Jurkat, Clone E6-1 (cell line): Measurements from ENCODE around the gene APPBP2. TPM values are rescaled to one million over a fixed set of nuclear protein-coding genes. Genes with fewer than 3 reads are reported as not detected.
"Not testable (repeated sequence)": the region's sequence is repeated elsewhere in the genome, so short reads cannot be mapped to it uniquely, and the experiment has no call there.

Experiments used
- DNase-seq: peaks from one replicate; pipeline ENCODE4 v3.0.0-alpha.2; 2011; ENCODE audit warnings: low read depth, low spot score
- H3K4me3 ChIP-seq: 2 replicates; pipeline ENCODE4 v1.5.1; 2011; ENCODE audit warnings: mild to moderate bottlenecking, low read length, control low read depth, moderate library complexity
- polyA plus RNA-seq: library from polyadenylated mRNA; unstranded; fragments of >200 nt; gene quantifications from one replicate; pipeline ENCODE4 v1.2.1, GENCODE V29; 2012; ENCODE audit warnings: missing spikeins; ENCODE audit not compliant: insufficient read length, insufficient read depth

APPBP2 gene, protein sequence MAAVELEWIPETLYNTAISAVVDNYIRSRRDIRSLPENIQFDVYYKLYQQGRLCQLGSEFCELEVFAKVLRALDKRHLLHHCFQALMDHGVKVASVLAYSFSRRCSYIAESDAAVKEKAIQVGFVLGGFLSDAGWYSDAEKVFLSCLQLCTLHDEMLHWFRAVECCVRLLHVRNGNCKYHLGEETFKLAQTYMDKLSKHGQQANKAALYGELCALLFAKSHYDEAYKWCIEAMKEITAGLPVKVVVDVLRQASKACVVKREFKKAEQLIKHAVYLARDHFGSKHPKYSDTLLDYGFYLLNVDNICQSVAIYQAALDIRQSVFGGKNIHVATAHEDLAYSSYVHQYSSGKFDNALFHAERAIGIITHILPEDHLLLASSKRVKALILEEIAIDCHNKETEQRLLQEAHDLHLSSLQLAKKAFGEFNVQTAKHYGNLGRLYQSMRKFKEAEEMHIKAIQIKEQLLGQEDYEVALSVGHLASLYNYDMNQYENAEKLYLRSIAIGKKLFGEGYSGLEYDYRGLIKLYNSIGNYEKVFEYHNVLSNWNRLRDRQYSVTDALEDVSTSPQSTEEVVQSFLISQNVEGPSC
- polyA plus RNA-seq: 10.0 TPM

GRCh38 chr17:60525685-60526514, at the start of gene APPBP2:
APPBP2 (minus strand) TSS chr17:60526242; CDS start chr17:60525931, 311 bp downstream.
- peak within 1 kb of the TSS; percentile 99 for H3K4me3 ChIP-seq
- DNase-seq: peak; percentile 53

GRCh38 chr17:60573236-60574051, 47.4 kb upstream of the APPBP2 start:
- no peak for DNase-seq
- H3K4me3 ChIP-seq: no peak overlapping the region

DNA sequence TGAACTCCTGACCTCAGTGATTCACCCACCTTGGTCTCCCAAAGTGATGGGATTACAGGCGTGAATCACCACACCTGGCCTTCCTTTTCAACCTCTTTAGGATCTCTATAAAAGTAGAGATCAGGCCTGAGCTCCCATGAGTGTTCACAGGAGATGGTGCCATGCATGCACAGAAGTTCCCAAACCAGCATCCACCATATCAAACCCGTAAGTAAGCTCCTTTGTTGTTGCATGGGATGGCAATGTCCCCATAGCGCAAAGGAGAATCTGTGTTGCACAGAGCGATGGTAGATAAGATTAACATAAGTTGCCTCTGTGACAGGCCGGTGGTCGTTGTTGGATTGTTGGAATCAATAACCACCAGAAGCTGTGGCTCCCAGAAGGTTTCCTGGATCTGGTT, 39.2 kb upstream of the APPBP2 start:
- DNase-seq: no peak
- no peak overlapping the region for H3K4me3 ChIP-seq

GRCh38 chr17:60563743-60564142, 37.7 kb upstream of the APPBP2 start:
- H3K4me3 ChIP-seq: no peak overlapping the region
- no peak for DNase-seq

GRCh38 chr17:60562421-60562820, 36.4 kb upstream of the APPBP2 start:
- DNase-seq: no peak
- no peak overlapping the region for H3K4me3 ChIP-seq

GRCh38 chr17:60560860-60561257, 34.8 kb upstream of the APPBP2 start:
- no peak for DNase-seq
- H3K4me3 ChIP-seq: no peak overlapping the region

DNA sequence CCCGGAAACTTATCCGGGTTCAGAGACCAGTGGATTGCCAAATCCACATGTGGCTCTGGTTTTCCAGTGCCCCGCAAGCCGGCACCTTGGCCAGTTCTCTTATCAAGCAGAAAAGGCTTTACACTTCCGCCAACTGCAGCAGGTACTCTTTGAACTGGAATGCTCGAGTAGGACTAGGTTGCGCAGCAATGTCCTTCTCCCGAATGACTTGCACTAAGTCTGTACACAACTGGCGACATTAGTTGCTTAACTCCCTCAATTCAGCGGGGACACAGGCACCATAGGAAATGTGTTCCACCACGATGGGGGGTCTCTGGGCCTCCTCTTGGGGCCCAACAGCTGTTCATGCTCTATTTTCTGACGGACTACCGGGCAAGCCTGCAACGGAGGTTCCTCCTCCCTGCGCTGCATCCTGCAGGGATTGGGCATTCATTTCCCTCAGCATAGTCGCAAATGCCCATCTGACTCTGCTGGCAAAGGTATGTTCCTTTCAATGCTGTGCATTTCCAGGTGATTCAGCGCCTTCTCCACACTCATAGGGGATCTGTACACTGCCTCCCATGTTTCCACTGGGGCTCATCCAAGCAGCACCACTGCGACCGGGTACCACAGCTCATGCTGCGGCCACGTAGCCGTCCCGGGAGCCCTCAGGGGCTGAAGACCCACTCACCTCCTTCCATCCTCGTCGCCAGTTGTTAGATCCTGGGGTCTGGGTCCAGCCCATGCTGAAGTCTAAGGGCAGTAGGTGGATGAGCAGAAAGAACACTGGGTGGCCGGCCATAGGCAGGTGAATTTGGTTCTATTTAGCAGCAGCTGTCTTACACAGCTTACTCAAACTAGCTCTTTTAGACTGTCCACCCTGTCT, 34.2 kb upstream of the APPBP2 start:
- no peak overlapping the region for H3K4me3 ChIP-seq
- no peak for DNase-seq

- H3K4me3 ChIP-seq: no peak overlapping the region
- no peak for DNase-seq
Observed at GRCh38 chr17:60559659-60559994, 33.6 kb upstream of the APPBP2 start.

GRCh38 chr17:60557805-60558204, 31.8 kb upstream of the APPBP2 start:
- peak; percentile 14 for DNase-seq
- no peak overlapping the region for H3K4me3 ChIP-seq

DNA sequence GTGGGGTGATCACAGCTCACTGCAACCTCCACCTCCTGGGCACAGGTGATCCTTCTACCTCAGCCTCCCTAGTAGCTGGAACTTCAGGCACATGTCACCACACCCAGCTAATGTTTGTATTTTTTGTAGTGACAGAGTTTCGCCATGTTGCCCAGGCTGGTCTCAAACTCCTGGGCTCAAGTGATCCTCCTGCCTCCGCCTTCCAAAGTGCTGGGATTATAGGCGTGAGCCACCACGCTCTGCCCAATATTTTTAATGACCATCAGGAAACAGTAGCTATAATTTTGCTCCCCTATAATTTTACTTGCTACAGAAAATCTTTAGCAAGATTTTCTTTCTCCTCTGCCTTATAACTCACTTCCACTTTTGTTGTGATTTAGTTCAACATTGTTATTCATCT, 29.7 kb upstream of the APPBP2 start:
- DNase-seq: no peak
- no peak overlapping the region for H3K4me3 ChIP-seq

DNA sequence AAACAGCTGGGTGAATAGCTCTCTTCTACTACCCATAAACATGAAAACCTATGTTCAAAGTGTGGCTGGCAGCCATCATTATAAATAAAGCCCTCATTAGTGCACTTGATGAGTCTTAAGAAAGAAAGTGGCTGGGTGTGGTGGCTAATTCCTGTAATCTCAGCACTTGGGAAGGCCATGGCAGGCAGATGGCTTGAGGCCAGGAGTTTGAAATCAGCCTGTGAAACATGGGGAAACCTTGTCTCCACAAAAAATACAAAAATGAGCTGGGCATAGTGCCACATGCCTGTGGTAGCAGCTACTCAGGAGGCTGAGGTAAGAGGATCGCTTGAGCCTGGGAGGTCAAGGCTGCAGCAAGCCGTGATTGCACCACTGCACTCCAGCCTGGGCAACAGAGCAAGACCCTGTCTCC, 28.3 kb upstream of the APPBP2 start:
- no peak overlapping the region for H3K4me3 ChIP-seq
- DNase-seq: no peak

- not testable (repeated sequence) for H3K4me3 ChIP-seq, DNase-seq
Observed at GRCh38 chr17:60552255-60552654, 26.2 kb upstream of the APPBP2 start.

DNA sequence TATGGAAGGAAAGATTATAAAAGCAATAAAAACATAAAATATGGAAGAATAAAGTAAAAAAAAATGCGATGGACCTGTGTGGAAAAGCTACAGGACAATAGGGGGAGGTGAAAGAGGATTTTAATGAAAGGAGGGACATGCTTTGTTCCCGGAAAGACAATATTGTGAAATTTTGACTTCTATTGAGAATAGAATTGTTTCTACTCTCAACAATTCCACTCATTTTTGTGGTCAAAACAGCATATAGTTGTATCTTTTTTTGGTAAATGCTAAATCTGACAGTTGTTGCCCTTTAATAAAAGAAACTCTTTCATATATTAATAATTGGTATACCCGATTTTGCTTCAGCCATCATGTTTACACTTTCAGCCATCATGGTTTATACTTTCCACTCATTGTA, 22.9 kb upstream of the APPBP2 start:
- no peak overlapping the region for H3K4me3 ChIP-seq
- no peak for DNase-seq

DNA sequence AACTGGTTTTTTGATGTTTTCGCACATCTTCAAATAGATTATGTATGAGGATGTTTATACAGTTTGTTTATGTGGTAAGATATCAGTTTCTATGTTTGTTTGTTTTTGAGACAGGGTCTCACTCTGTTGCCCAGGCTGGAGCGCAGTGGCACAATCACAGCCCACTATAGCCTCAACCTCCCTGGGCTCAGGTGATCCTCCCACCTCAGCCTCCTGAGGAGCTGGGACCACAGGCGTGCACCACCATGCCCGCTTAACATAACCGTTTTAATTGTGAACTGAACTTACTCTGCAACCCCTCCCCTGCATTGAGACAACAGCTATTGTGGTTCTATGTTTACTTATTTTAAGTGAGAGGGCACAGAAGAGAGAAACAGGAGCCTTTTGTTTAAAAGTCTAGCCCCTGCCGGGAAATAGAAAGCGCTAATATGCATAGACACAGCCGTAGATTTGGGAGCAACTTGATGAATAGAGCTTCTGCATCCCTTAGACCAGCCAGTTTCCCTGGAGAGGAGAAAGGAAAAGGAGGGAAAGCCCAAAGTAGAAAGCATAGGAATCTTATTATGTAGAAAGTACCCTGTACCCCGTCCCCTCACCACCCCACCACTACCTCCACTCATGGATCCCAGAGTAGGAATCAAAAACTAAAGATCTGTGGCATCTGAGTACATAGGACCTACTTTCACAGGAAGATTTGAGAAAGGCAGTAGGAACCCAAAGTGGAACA, 19.6 kb upstream of the APPBP2 start:
- no peak for DNase-seq
- H3K4me3 ChIP-seq: no peak overlapping the region

- no peak for DNase-seq
- H3K4me3 ChIP-seq: no peak overlapping the region
Observed at GRCh38 chr17:60542071-60542470, 16.0 kb upstream of the APPBP2 start.

- H3K4me3 ChIP-seq: no peak overlapping the region
- DNase-seq: no peak
Observed at GRCh38 chr17:60540460-60540859, 14.4 kb upstream of the APPBP2 start.

DNA sequence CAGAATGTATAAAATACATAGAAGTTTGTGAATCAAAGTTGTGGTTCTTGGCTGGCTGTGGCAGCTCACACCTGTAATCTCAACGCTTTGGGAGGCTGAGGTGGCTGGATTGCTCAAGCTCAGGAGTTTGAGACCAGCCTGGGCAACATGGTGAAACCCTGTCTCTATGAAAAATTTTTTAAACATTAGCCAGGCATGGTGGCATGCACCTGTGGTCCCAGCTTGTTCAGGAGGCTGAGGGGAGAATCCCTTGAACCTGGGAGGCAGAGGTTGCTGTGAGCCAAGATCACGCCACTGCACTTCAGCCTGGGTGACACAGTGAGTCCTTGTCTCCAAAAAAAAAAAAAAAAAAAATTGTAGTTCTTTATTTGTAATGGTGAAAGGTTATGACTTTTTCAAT, 13.8 kb upstream of the APPBP2 start:
- no peak overlapping the region for H3K4me3 ChIP-seq
- no peak for DNase-seq

GRCh38 chr17:60538726-60539125, 12.7 kb upstream of the APPBP2 start:
- no peak overlapping the region for H3K4me3 ChIP-seq
- no peak for DNase-seq
